DMS114 treated with DMSO at 0.1 percent for 48 hours (cell line): ENCODE results near the gene RANBP10.
"Not testable (repeated sequence)": the region's sequence is repeated elsewhere in the genome, so short reads cannot be mapped to it uniquely, and the experiment has no call there.

Experiments
- DNase-seq: peaks from one replicate; lab custom pipeline; 2025; ENCODE audit not compliant: unreplicated experiment; lab: John Stamatoyannopoulos, UW

The RANBP10 gene

DNA sequence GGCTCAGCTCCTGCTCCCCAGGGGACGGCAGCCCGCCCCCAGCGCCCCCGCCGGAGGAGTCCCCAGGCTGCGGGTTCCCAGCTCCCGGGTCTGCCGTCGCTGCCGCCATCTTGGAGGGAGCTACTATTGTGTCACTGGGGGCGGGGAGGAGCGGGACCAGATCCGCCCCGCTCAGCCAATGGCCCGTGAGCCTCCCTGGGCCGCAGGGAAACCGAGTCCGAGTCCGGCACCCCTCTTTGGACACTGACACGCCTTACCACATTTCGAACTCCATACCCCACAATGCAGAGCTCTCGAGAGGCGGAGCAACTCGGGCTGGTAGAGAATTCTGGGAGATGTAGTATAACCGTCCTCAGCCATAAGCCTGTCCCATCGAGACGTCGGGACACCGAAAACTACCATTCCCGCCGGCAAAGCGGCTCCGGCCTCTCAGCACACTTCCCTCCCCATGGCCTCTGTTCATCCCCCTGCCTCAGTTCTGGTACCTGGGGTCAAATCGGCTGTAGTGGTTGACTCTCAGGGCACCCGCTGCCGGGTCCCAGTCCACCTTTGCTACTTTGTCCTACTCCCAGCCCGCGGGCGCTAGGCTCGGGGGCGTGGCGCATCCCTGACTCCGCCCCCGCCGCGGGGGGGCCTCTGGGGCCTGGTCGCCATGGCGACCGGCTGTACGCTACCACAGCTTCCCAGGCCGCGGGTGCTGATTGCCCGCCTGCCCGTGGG is at the start of gene RANBP10, which contains the start of gene TSNAXIP1:
Gene RANBP10, minus strand, starts transcription at position 133 of the 720 bp plus-strand sequence. Its CDS starts 24 bp downstream, at position 109.
Gene TSNAXIP1, plus strand, starts transcription at position 462 of the 720 bp plus-strand sequence. CDS start 261 bp downstream, outside the sequence.
- peak; percentile 99 for DNase-seq

DNA sequence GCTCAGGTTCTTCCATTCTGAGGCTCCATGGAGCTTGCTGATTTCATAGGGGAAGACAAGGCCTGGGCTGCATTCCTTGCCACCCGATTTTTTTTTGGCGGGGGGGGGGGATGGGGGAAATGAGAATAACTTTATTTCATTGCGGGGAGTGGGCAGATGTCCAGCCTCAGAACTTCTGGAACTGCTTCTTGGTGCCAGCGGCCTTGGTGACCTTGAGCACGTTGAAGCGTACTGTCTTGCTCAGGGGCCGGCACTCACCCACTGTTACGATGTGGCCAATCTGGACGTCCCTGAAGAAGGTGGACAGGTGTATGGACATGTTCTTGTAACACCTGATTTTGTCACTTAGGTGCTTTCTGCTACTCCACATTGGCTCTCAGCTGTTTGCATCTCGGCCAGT is 49.4 kb upstream of the RANBP10 start:
- DNase-seq = no peak

DNA sequence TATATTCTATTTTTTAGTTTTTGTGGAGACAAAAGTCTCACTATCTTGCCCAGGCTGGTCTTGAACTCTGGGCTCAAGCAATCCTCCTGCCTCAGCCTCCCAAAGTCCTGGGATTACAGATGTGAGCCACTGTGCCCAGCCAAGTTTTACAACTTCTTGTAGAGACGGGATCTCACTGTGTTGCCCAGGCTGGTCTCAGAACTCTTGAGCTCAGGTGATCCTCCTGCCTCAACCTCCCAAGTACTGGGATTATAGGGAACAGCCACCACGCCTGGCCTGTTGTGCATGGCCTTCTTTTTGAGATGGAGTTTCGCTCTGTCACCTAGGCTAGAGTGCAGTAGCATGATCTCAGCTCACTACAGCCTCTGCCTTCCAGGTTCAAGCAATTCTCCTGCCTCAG is 47.3 kb upstream of the RANBP10 start:
- DNase-seq = no peak

DNA sequence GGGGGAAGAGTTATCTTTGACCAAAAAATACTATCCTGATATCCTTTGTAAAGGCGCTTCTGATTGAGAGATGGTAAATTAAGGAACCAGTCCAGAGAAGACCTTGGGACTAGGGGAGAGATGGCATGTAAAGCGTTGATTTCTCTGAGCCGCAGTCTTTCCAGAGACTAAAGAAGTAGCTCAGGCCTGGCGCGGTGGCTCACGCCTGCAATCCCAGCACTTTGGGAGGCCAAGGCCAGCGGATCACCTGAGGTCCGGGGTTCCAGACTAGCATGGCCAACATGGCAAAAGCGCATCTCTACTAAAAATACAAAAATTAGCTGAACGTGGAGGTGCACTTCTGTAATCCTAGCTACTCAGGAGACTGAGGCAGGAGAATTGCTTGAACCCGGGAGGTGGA is 41.8 kb upstream of the RANBP10 start:
- DNase-seq = no peak

DNA sequence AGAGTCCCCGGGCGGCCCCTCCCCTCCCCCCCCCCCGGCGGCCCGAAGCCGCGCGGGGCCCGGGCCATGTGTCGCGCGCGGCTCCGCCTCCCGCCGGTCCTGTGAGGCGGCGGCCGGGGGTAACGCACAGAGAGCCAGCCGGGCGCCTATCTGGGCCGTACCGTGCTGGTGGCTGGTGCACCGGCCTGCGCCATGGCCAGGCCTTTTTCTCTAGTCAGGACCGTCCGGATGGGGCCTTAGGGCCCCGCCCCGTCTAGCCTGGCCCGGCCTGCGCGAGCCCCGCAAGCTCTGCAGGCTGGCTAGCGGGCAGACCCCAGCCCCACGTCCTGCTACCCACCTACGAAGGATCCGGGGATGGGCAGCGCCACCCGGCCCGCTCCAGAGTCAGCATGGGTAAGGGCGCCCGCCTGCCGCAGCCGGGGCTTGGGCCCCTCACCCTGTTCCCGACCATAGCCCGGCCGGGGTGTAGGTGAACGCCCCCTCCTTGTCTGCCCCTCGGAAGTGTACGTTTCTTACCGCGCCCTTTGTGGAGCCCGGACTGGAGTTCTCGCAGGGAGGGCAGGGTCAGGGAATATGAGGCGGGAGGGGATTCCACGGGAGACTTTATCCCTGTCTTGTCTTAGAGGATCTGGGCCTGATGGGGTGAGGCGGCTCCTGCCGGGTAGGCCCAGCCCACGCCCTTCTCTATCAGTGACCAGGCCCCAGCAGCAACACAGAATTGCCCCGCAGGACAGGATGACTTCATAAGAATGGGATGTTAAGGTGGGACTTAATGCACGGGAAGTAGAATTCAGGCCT is 40.9 kb upstream of the RANBP10 start, which contains the start of gene CENPT:
Gene CENPT, minus strand, starts transcription at position 630 of the 798 bp plus-strand sequence. CDS start 13,834 bp downstream, outside the sequence.
- no peak for DNase-seq

DNA sequence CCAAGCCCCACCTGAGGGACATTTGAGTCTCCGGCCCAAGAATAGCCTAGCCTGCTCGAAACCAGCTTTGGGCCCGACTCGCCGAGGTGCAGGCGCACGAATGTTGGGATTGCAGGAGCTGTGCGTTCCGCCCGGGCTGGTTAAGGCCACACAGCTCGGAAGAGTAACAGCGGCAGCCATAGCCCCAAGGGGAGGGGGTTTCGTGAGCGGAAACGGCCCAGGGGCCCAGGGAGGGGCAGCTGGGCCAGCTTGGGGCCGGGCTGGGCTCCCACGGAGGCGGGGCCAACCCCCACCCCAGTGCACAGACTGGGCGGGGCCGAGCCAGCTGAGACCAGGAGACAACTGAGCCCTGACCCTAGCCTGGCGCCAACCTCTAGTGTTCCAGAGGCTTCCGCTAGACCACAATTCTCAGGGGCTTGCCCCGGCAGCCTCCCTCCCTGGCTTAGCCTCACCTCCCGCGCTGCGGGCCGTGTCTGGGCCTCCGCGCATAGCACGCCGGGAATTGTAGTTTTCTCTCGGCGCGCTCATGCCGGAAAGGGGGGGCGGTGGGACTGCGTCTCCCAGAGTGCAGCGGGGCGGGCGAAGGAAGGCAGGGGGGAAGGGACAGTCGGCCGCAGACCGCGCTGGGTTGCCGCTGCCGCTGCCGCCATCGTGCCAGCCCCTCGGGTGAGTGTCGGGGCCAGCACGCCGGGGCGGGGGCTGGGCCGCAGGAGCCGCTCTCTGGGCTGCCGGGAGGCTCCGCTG is 40.1 kb upstream of the RANBP10 start, which contains the start of gene NUTF2:
Gene NUTF2, plus strand, starts transcription at position 614 of the 744 bp plus-strand sequence. CDS start 18,198 bp downstream, outside the sequence.
- DNase-seq = peak; percentile 86

DNA sequence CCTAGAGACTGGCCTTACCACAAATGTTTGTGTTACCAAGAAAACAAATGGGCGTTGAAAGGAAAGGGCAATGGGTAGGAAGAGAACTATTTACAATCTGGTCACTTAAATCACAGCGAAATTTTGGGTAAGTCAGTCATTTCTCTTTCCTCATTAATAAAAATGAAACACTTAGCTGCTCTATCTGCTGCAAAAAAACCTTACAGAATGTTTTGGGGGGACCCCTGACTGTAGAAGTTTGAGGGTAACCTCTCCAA is 39.6 kb upstream of the RANBP10 start:
- DNase-seq = no peak

DNA sequence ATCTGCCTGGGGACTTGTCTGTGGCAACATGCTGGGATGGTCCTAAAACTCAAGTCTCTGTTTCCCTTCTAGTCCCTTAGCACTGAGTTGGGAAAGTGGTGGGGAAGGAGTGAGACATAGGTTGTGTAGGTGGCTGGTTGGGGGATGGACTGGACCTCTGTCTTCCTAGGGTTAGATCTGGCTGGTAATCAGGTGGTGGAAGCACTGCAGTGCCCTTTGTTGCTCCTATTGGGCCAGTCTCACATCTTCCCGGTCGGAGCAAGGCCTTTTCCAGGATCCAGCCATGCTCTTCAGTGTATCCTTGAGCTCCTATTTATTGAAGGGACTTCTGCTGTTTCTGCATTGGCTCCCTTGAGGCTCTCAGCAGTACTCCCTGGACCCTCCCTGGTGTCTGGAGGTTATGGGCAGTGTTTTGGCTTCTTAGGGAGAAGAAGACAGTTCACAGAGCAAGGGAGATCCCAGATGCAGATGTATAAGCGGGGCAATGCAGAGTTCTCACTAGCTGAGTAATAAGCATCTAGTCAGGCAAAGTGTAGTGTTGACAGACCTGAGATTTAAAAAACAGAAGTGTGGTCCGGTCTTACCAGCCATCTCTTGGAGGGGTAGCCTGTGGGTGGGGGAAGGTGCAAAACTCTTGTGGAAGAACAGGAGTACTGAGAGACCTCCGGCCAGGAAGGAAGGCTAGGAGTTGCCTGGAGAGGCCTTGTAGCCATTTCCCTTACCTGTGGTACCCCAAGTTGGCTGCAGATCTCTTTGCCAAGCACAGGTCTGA is 39.1 kb upstream of the RANBP10 start:
- peak; percentile 19 for DNase-seq

DNA sequence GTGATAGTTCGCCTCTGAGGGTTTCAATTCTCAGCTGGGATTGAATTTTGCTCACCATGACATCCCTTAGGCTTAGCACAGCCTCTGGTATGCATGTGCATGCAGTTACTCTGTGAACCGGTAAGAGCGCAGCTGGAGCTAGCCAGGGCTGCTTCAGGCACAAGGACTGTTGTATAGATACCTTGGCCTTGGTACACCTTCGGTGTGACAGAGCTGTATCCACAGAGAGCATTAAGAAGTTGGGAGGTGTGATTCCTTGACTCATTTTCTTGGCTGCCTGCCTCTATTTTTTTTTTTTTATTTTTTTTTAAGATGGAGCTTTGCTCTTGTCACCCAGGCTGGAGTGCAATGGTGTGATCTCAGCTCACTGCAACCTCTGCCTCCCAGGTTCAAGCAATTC is 38.1 kb upstream of the RANBP10 start:
- peak; percentile 22 for DNase-seq

DNA sequence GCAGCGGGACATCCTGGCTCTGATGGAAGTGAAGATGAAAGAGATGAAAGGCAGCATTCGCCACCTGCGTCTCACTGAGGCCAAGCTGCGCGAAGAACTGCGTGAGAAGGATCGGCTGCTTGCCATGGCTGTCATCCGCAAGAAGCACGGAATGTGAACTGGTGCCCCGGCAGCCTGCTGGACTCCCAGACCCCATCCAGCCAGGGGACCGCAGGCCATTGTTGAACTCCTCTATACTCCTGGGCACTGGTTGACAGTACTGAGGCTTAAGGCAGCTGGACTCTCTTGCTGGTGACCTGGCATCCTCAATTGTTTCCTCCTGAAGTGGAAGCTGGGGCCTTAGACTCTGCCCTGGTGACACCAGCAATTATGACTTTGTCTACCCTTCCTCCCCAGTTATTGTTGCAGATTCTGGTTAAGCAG is 37.0 kb upstream of the RANBP10 start:
- no peak for DNase-seq

DNA sequence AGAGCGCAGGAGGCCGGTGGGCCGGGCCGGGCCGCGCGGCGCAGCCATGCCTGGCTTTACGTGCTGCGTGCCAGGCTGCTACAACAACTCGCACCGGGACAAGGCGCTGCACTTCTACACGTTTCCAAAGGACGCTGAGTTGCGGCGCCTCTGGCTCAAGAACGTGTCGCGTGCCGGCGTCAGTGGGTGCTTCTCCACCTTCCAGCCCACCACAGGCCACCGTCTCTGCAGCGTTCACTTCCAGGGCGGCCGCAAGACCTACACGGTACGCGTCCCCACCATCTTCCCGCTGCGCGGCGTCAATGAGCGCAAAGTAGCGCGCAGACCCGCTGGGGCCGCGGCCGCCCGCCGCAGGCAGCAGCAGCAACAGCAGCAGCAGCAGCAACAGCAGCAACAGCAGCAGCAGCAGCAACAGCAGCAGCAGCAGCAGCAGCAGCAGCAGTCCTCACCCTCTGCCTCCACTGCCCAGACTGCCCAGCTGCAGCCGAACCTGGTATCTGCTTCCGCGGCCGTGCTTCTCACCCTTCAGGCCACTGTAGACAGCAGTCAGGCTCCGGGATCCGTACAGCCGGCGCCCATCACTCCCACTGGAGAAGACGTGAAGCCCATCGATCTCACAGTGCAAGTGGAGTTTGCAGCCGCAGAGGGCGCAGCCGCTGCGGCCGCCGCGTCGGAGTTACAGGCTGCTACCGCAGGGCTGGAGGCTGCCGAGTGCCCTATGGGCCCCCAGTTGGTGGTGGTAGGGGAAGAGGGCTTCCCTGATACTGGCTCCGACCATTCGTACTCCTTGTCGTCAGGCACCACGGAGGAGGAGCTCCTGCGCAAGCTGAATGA is 36.4 kb upstream of the RANBP10 start:
- peak; percentile 51 for DNase-seq

DNA sequence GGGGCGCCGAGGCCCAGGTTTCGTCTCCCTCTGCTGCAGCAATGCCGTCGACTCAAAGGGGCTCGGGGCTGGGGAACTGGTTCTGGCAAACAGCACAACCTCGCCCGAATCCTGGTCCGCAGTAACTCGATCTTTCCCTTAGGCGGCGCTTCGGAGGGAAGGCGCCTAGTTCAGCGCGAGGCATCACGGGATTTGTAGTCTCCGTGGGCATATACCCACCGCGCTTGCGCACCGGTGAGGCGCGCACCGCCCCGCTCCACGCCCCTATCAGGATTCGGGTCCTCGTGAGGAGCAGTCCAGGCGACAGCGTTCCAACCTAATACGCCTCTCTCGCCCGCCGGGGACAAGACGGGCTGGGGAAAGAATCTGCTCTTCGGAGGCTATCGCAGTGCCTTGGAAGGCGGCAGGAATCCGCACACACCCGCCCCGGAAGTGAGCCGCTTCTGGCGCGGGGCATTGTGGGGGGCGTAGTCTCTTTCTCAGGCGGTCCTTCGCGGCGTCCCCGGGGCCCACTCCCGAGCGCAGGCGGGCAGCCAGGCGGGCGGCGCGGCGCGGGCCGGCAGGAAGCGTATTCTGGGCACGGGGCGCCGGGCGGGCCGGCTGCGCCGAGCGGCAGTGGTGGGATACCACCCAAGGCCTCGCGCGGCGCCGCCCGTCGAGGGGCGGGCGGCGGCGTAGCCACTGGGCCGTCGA is 35.6 kb upstream of the RANBP10 start, which contains the start of gene THAP11:
Gene THAP11, plus strand, starts transcription at position 505 of the 693 bp plus-strand sequence. CDS start 235 bp downstream, outside the sequence.
- peak; percentile 97 for DNase-seq

DNA sequence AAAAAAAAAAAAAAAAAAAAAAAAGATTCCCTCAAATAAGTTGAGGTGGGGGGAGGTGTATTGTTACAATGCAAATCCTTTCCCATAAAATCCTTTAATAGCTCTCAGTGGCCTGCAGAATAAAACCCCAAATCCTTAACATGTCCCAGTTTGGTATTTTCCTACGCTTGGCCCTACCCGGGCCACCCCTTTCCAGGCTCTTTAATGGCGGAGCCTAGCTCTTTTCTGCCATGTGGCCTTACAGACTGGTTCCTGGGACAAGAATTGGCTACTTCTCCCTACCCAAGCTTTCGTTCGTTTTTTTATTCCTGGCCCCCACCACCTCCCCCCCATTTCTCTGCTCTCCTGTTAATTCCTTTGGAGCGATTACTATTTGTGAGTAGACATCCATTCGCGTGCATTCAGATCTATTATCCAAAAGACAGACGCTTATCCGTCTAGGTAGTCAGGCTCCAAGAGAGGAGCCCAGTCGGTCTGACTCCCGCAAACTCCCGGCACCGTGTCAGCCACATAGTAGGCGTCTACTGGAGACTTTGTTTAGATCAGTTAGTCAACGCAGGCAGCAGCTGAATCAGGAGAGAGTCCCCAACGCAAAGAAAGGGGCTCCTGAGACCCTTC is 34.9 kb upstream of the RANBP10 start:
- DNase-seq = no peak

DNA sequence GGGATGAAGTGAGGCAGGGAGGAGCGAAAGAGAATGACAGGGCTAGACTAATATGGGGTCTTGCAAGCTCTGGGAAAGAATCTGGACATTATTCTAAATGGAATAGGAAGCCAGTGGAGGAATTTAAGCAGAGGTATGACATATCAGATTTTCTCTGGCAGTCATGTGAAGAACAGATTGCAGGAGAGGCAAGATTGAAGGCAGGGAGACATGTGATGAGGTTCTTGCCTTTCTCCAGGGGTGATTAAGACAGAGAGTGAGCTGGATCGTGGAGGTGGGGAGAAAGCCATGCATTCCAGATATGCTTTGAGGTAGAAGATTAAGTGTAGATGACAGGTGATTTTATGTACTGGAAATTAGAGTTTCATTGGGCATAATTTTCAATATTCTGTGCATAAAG is 31.5 kb upstream of the RANBP10 start:
- DNase-seq = no peak

DNA sequence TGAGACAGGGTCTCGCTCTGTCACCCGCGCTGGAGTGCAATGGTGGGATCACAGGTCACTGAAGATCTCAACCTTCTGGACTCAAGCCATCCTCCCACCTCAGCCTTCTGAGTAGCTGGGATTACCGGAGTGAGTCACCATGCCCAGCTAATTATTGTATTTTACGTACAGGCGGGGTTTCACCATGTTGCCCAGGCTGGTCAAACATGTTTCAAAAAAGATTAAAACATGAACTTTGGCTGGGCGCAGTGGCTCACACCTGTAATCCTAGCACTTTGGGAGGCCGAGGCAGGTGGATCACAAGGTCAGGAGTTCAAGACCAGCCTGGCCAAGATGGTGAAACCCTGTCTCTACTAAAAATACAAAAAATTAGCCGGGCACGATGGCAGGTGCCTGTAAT is 30.8 kb upstream of the RANBP10 start:
- not testable (repeated sequence) for DNase-seq

DNA sequence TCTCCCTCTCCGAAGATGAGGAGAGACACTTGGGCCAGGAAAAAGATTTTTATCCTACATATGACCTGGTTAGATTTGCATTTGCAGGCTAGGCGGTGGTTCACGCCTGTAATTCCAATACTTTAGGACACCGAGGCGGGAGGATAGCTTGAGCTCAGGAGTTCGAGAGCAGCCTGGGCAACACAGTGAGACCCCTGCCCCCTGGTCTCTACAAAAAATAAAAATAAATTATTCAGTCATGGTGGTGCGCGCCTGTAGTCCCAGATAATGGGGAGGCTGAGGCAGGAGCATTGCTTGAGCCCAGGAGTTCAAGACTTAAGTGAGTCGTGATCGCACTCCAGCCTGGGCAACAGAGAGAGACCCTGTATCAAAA is 27.9 kb upstream of the RANBP10 start:
- no peak for DNase-seq

DNA sequence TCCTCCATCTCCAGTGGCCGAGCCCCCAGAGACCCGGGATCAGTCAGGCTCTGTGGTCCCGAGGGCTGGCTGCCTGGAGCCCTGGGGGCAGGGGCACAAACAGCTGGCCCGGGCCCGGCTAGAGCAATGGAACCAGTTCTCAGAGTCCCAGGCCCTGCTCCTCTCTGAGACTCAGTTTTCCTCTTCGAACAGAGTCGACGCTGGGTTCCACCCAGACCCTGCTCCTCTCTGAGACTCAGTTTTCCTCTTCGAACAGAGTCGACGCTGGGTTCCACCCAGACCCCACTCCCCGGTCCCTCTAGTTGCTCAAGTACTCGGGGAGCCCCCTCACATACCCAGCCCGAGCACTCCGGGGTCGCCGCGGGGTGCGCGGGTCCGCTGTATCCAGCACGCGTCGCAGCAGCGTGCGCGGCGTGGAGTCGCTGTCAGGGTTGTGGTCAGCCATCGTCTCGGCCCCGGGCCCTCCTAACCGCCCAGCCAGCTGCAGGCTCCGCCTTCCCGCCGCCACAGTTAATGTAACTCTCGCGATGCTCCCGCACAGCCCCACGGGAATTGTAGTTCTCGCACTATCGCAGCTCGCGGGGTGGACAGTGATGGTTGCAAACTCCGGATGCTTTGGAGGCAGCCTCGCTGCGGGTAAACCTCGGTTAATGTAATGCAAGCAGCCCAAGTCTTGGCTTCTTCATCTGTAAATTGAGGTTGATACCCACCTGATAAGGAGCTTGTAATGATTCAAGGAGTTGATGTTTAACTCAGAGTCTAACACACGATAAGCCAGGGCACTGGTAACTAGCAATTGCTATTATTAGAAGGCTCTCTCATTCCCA is 27.3 kb upstream of the RANBP10 start:
- peak; percentile 87 for DNase-seq

DNA sequence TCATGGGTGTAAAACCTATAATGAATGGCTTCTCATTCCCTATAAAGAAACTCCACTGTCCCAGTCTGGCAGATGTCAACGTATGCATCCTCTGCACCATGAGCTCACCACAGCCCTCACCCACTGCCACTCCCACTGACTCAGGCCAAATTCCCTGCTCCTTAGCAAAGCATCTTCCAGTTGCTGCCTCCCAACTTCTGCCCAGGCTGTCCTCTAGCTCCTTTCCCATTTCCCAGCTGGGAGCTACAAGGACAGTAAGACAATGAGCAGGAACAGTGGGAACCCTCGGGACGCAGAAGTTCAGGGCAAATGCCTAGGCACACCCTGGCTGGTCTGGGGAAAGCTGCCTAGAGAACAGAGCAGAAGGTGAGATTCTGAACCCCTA is 26.7 kb upstream of the RANBP10 start:
- DNase-seq = no peak
